Measurements from ENCODE around the gene CSKMT.

GRCh38 chr11:62664405-62665074 lies 572 bp upstream of the CSKMT start:
- TF ChIP-seq CTCF (IDR thresholded peaks at IDR 0.05) (no peak), POLR2A (IDR thresholded peaks at IDR 0.05) (no peak)
